ENCODE data around the gene EBP. TPM values are rescaled to one million over a fixed set of nuclear protein-coding genes. Genes with fewer than 3 reads are reported as not detected.

Gene EBP
- total and polyA plus RNA-seq, 9 of the 15 experiments (the other 6 are each of a cell fraction or from before 2014, with no cell fraction given): 228 to 987 (median 274) TPM

DNA sequence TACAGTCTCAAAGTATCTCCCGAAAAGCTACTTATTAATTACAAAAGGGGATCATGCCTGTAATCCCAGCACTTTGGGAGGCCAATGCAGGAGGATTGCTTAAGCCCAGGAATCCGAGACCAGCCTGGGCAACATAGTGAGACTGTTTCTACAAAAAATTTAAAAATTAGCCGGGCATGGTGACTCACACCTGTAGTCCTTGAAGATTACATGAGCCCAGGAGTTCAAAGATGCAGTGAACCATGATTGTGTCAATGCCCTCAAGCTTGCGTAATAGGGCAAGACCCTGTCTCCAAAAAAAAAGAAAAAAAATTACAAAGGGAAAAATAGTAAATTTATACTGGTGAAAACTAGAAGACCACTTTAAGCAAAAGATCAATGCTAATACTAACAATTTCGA, 16.1 kb upstream of the EBP start:
- no peaks in the 10 kb centered on the region for H3K9me1 ChIP-seq (ENCODE audit: control insufficient read depth, insufficient read depth, low read length)
- WGBS (ENCODE audit: insufficient coverage, low coverage, missing lambda C conversion rate): 37% methylated on average over 5 of the region's 5 CpGs
- FAIRE-seq: no peak
- no peak for DNase-seq (ENCODE audit: extremely low read depth in 1 of 4, low spot score in 3 of 4)
- no peak for ATAC-seq
- H3K4me1 ChIP-seq (replicated peaks in 1 of 2; ENCODE audit: control insufficient read depth in 2 of 2, insufficient read depth in 2 of 2, low read length in 2 of 2): peaks cover 5 to 18% of the 10 kb centered on the region in 2 experiments; a peak in 4 of 5 replicates
- intact Hi-C loops (cut with micrococcal nuclease) (no loop called here), in situ Hi-C loops (cut with MboI) (no loop called here)
- H3K4me3 ChIP-seq: no peak overlapping the region
- no peak overlapping the region for H3K9ac ChIP-seq (ENCODE audit: insufficient read depth in 1 of 2, low read depth in 2 of 2, low read length in 2 of 2)
- H3K4me2 ChIP-seq (ENCODE audit: insufficient read depth, low read length): no peak overlapping the region
- BruUV-seq (replicated peaks): no TSS peak
- CTCF ChIA-PET (ENCODE audit: low intra/inter-chr PET ratio): no interaction called here
- H3K79me2 ChIP-seq (ENCODE audit: control insufficient read depth, insufficient read depth, low read length): peaks cover 5% of the 10 kb centered on the region; the same call in 2 of the 3 replicates
- H3K9me3 ChIP-seq (replicated peaks; ENCODE audit: control insufficient read depth, insufficient read depth, low read depth, low read length): no peaks in the 10 kb centered on the region
- no peaks in the 10 kb centered on the region for H4K20me1 ChIP-seq (replicated peaks; ENCODE audit: control insufficient read depth, insufficient read depth, low read length)
- no peak overlapping the region for H2AFZ ChIP-seq (ENCODE audit: low read depth, low read length)
- no peaks in the 10 kb centered on the region for H3K27me3 ChIP-seq (ENCODE audit: control insufficient read depth in 2 of 2, insufficient read depth in 2 of 2, low read length in 2 of 2)
- TF ChIP-seq, protein P1, sequence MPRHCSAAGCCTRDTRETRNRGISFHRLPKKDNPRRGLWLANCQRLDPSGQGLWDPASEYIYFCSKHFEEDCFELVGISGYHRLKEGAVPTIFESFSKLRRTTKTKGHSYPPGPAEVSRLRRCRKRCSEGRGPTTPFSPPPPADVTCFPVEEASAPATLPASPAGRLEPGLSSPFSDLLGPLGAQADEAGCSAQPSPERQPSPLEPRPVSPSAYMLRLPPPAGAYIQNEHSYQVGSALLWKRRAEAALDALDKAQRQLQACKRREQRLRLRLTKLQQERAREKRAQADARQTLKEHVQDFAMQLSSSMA (CRISPR knock-in tag; IDR thresholded peaks at IDR 0.05): no peak
- TF ChIP-seq NR0B1 (IDR thresholded peaks at IDR 0.05; ENCODE audit: partially characterized antibody) (no peak), CEBPB (tag; IDR thresholded peaks at IDR 0.05) (peak; percentile 79), FOSL1 (tag; conservative IDR thresholded peaks at IDR 0.05) (0 out of 2 replicates have a peak, but pooled peaks have one; percentile 51), CEBPG (CRISPR knock-in tag; IDR thresholded peaks at IDR 0.05) (peak; percentile 24; the same call in 1 of the 2 replicates), CEBPG (tag; conservative IDR thresholded peaks at IDR 0.05 in 1 of 2, IDR thresholded peaks at IDR 0.05 in 1 of 2) (peak; percentile 68 to 77), SOX6 (IDR thresholded peaks at IDR 0.05) (no peak)
- no peaks in the 10 kb centered on the region for H3K36me3 ChIP-seq (ENCODE audit: control insufficient read depth, insufficient read depth, low read length)
- POLR2A ChIA-PET: no interaction called here
- H3K27ac ChIP-seq (ENCODE audit: extremely low read depth, low read depth, low read length): no peak overlapping the region
